HepG2 (cell line): ENCODE measurements around the gene FAHD1. TPM values are rescaled to one million over a fixed set of nuclear protein-coding genes. Genes with fewer than 3 reads are reported as not detected.

Source experiments
- FOXK2 ChIP-seq: fragments of 450-650 bp; IDR thresholded peaks from 2 replicates; pipeline ENCODE4 v1.6.1; 2016
- RCOR2 ChIP-seq: IDR thresholded peaks from 2 replicates; pipeline ENCODE4 v1.6.1; 2016; ENCODE audit warnings: missing biosample characterization, missing genetic modification reagents
- SKI ChIP-seq: fragments of 450-650 bp; IDR thresholded peaks from one replicate; pipeline ENCODE4 v1.6.1; 2018; ENCODE audit warnings: mild to moderate bottlenecking; ENCODE audit not compliant: partially characterized antibody
- TARDBP ChIP-seq: sonication (generic); formaldehyde crosslinking; IDR thresholded peaks from 2 replicates; pipeline ENCODE4 v1.8.0; 2022; ENCODE audit warnings: mild to moderate bottlenecking, missing genetic modification reagents
- ZNF225 ChIP-seq: sonication (generic); formaldehyde crosslinking; IDR thresholded peaks from 2 replicates; pipeline ENCODE4 v1.4.0; 2020; ENCODE audit warnings: mild to moderate bottlenecking, missing genetic modification reagents
- ZNF550 ChIP-seq: sonication (generic); formaldehyde crosslinking; IDR thresholded peaks from 2 replicates; pipeline ENCODE4 v1.4.0; 2020; ENCODE audit warnings: mild to moderate bottlenecking, missing genetic modification reagents, borderline replicate concordance
- ZNF790 ChIP-seq: sonication (generic); formaldehyde crosslinking; IDR thresholded peaks from 2 replicates; pipeline ENCODE4 v1.8.0; 2022; ENCODE audit warnings: missing genetic modification reagents, mild to moderate bottlenecking, borderline replicate concordance
- polyA plus RNA-seq, 8 experiments: library from polyadenylated mRNA; depleted of rRNA in 3 of 8; stranded (reverse) in 7 of 8; unstranded in 1 of 8; fragments of >200 nt; fragmentation: Illumina TruSeq in 4 of 8; extraction: Trizol in 4 of 8; gene quantifications; 2 replicates each; pipeline versions ENCODE4 v1.2.1 to v1.2.3, GENCODE V29; 2011 to 2016; ENCODE audit warnings: low read depth in 4 of 8, missing spikeins in 1 of 8, mixed read lengths in 1 of 8; ENCODE audit not compliant: insufficient read depth in 1 of 8
- total RNA-seq, 5 experiments: library from RNA; depleted of rRNA; stranded (reverse); fragments of >200 nt; fragmentation: Illumina TruSeq; extraction: Trizol; gene quantifications; 2 replicates each; pipeline ENCODE4 v1.2.3, GENCODE V29; 2016; ENCODE audit warnings: low read depth in 1 of 5
- TF ChIP-seq, protein P1 (sequence below): sonication (generic); formaldehyde crosslinking; IDR thresholded peaks from 2 replicates; pipeline ENCODE4 v1.4.0; 2020; ENCODE audit warnings: missing genetic modification reagents, mild to moderate bottlenecking, borderline replicate concordance
- TF ChIP-seq, protein P2 (sequence below): sonication (generic); formaldehyde crosslinking; IDR thresholded peaks from 2 replicates; pipeline ENCODE4 v1.5.0; 2020; ENCODE audit warnings: missing genetic modification reagents
- TF ChIP-seq, protein P3 (sequence below): sonication (generic); formaldehyde crosslinking; IDR thresholded peaks from 2 replicates; pipeline ENCODE4 v1.8.1; 2022; ENCODE audit warnings: low read depth, mild to moderate bottlenecking, missing genetic modification reagents
- TF ChIP-seq, protein P4 (sequence below): sonication (generic); formaldehyde crosslinking; IDR thresholded peaks from 2 replicates; pipeline ENCODE4 v1.5.1; 2020; ENCODE audit warnings: missing genetic modification reagents, mild to moderate bottlenecking, borderline replicate concordance
- TF ChIP-seq, protein P5 (sequence below): IDR thresholded peaks from 2 replicates; pipeline ENCODE4 v1.6.1; 2012; ENCODE audit warnings: inconsistent platforms
- TF ChIP-seq, protein P6 (sequence below): sonication (generic); formaldehyde crosslinking; IDR thresholded peaks from 2 replicates; pipeline ENCODE4 v1.4.0; 2020; ENCODE audit warnings: missing genetic modification reagents, low read depth, mild to moderate bottlenecking, borderline replicate concordance
- TF ChIP-seq, protein P7 (sequence below): sonication (generic); formaldehyde crosslinking; IDR thresholded peaks from 2 replicates; pipeline ENCODE4 v1.5.1; 2020; ENCODE audit warnings: mild to moderate bottlenecking, missing genetic modification reagents

The FAHD1 gene
- total and polyA plus RNA-seq, 2 of the 13 experiments (the other 11 are each of a cell fraction or from before 2014, with no cell fraction given), result 39.0 to 45.3 TPM

DNA sequence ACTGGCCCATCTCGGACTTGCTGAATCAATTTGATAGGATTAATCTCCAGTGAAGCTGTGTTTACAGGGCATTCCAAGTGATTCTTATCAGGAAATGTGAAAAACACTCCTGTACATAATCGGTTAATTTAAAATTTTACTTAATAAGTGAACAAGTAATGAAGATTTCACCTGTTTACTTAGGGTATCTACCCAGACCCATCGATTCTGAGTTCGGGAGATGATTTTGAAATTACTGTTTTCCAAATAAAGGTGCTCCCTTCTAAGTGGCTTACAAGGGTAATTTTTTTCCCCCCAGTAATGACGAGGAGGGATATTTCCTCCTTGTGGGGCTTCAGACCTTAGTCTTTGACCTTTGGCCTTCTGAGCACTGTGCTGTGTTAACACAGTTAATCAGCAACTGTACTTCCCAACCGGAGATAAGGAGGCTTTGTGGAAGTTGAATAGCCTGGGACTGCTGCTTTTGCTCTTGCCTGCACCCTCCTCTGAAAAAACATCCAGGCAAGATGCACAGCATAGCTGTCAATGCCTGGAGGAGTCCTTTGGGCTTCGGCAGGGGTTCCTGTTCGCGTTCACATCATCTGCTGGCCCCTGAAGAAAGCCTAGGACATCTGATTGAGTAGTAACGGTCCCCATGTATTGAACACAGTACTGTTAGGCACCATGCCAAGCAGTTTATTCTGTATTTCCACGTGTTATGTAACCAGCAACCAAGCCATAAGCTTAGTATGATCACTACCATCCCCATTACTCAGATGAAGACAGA is 1.8 kb downstream of the FAHD1 start (continued):
- TF ChIP-seq, protein P1, sequence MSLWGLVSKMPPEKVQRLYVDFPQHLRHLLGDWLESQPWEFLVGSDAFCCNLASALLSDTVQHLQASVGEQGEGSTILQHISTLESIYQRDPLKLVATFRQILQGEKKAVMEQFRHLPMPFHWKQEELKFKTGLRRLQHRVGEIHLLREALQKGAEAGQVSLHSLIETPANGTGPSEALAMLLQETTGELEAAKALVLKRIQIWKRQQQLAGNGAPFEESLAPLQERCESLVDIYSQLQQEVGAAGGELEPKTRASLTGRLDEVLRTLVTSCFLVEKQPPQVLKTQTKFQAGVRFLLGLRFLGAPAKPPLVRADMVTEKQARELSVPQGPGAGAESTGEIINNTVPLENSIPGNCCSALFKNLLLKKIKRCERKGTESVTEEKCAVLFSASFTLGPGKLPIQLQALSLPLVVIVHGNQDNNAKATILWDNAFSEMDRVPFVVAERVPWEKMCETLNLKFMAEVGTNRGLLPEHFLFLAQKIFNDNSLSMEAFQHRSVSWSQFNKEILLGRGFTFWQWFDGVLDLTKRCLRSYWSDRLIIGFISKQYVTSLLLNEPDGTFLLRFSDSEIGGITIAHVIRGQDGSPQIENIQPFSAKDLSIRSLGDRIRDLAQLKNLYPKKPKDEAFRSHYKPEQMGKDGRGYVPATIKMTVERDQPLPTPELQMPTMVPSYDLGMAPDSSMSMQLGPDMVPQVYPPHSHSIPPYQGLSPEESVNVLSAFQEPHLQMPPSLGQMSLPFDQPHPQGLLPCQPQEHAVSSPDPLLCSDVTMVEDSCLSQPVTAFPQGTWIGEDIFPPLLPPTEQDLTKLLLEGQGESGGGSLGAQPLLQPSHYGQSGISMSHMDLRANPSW (CRISPR knock-in tag), result no peak
- TF ChIP-seq, protein P2, sequence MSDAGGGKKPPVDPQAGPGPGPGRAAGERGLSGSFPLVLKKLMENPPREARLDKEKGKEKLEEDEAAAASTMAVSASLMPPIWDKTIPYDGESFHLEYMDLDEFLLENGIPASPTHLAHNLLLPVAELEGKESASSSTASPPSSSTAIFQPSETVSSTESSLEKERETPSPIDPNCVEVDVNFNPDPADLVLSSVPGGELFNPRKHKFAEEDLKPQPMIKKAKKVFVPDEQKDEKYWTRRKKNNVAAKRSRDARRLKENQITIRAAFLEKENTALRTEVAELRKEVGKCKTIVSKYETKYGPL (CRISPR knock-in tag), result peak; percentile 83; the same call in 1 of the 2 replicates
- no peak for TF ChIP-seq FOXK2
- TF ChIP-seq SKI, result no peak
- TF ChIP-seq, protein P3, sequence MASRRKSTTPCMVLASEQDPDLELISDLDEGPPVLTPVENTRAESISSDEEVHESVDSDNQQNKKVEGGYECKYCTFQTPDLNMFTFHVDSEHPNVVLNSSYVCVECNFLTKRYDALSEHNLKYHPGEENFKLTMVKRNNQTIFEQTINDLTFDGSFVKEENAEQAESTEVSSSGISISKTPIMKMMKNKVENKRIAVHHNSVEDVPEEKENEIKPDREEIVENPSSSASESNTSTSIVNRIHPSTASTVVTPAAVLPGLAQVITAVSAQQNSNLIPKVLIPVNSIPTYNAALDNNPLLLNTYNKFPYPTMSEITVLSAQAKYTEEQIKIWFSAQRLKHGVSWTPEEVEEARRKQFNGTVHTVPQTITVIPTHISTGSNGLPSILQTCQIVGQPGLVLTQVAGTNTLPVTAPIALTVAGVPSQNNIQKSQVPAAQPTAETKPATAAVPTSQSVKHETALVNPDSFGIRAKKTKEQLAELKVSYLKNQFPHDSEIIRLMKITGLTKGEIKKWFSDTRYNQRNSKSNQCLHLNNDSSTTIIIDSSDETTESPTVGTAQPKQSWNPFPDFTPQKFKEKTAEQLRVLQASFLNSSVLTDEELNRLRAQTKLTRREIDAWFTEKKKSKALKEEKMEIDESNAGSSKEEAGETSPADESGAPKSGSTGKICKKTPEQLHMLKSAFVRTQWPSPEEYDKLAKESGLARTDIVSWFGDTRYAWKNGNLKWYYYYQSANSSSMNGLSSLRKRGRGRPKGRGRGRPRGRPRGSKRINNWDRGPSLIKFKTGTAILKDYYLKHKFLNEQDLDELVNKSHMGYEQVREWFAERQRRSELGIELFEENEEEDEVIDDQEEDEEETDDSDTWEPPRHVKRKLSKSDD (CRISPR knock-in tag), result no peak
- TF ChIP-seq, protein P4, sequence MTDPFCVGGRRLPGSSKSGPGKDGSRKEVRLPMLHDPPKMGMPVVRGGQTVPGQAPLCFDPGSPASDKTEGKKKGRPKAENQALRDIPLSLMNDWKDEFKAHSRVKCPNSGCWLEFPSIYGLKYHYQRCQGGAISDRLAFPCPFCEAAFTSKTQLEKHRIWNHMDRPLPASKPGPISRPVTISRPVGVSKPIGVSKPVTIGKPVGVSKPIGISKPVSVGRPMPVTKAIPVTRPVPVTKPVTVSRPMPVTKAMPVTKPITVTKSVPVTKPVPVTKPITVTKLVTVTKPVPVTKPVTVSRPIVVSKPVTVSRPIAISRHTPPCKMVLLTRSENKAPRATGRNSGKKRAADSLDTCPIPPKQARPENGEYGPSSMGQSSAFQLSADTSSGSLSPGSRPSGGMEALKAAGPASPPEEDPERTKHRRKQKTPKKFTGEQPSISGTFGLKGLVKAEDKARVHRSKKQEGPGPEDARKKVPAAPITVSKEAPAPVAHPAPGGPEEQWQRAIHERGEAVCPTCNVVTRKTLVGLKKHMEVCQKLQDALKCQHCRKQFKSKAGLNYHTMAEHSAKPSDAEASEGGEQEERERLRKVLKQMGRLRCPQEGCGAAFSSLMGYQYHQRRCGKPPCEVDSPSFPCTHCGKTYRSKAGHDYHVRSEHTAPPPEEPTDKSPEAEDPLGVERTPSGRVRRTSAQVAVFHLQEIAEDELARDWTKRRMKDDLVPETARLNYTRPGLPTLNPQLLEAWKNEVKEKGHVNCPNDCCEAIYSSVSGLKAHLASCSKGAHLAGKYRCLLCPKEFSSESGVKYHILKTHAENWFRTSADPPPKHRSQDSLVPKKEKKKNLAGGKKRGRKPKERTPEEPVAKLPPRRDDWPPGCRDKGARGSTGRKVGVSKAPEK, result no peak
- peak; percentile 53; the same call in 1 of the 2 replicates for TF ChIP-seq RCOR2 (CRISPR knock-in tag)
- TF ChIP-seq, protein P5, sequence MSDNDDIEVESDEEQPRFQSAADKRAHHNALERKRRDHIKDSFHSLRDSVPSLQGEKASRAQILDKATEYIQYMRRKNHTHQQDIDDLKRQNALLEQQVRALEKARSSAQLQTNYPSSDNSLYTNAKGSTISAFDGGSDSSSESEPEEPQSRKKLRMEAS, result no peak
- TF ChIP-seq, protein P6, sequence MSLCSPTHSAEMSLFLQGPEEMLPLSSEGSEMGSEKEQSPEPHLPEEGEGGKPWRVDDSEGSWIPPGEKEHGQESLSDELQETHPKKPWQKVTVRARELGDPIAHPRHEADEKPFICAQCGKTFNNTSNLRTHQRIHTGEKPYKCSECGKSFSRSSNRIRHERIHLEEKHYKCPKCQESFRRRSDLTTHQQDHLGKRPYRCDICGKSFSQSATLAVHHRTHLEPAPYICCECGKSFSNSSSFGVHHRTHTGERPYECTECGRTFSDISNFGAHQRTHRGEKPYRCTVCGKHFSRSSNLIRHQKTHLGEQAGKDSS, result peak; percentile 87
- TF ChIP-seq, protein P7, sequence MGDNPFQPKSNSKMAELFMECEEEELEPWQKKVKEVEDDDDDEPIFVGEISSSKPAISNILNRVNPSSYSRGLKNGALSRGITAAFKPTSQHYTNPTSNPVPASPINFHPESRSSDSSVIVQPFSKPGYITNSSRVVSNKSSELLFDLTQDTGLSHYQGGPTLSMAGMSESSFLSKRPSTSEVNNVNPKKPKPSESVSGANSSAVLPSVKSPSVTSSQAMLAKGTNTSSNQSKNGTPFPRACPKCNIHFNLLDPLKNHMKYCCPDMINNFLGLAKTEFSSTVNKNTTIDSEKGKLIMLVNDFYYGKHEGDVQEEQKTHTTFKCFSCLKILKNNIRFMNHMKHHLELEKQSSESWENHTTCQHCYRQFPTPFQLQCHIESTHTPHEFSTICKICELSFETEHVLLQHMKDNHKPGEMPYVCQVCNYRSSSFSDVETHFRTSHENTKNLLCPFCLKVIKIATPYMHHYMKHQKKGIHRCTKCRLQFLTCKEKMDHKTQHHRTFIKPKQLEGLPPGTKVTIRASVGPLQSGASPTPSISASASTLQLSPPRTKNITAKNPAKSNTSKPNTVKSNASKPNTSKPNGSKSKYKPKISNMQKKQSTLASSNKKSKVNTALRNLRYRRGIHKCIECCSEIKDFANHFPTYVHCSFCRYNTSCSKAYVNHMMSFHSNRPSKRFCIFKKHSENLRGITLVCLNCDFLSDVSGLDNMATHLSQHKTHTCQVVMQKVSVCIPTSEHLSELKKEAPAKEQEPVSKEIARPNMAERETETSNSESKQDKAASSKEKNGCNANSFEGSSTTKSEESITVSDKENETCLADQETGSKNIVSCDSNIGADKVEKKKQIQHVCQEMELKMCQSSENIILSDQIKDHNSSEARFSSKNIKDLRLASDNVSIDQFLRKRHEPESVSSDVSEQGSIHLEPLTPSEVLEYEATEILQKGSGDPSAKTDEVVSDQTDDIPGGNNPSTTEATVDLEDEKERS (CRISPR knock-in tag), result 0 out of 2 replicates have a peak, but pooled peaks have one; percentile 39
- TF ChIP-seq ZNF790 (CRISPR knock-in tag), result no peak
- TF ChIP-seq ZNF550 (CRISPR knock-in tag), result no peak
- no peak for TF ChIP-seq ZNF225 (CRISPR knock-in tag)
- TF ChIP-seq TARDBP (CRISPR knock-in tag), result peak; percentile 93
